Measurements from ENCODE around the gene PGLYRP3.

- TF ChIP-seq TCF12 (IDR thresholded peaks at IDR 0.05; ENCODE audit: low read depth), result no peak
- peak; percentile 62 for TF ChIP-seq RAD21 (IDR thresholded peaks at IDR 0.05; ENCODE audit: low read depth)
- no peak for TF ChIP-seq CREB1 (IDR thresholded peaks at IDR 0.05; ENCODE audit: low read depth)
- no peak for TF ChIP-seq EGR1 (IDR thresholded peaks at IDR 0.05)
These were observed 34.9 kb downstream of the PGLYRP3 start for GRCh38 chr1:153277852-153278251.

Measured in Ishikawa (cell line).